HEK293T (cell line): ENCODE data around the gene GUK1.

ENCODE experiments used
- ARNT ChIP-seq: fragments of 450-650 bp; IDR thresholded peaks from 2 replicates; pipeline ENCODE4 v1.6.1; 2017; ENCODE audit warnings: mild to moderate bottlenecking
- BHLHE40 ChIP-seq: fragments of 450-650 bp; IDR thresholded peaks from 2 replicates; pipeline ENCODE4 v1.6.1; 2016; ENCODE audit warnings: mild to moderate bottlenecking, moderate library complexity, borderline replicate concordance
- ELF4 ChIP-seq: fragments of 450-650 bp; IDR thresholded peaks from 2 replicates; pipeline ENCODE4 v1.6.1; 2017; ENCODE audit warnings: antibody characterized with exemption
- FOXA1 ChIP-seq: fragments of 450-650 bp; IDR thresholded peaks from 2 replicates; pipeline ENCODE4 v1.6.1; 2016; ENCODE audit warnings: mild to moderate bottlenecking
- FOXM1 ChIP-seq: fragments of 450-650 bp; IDR thresholded peaks from 2 replicates; pipeline ENCODE4 v1.6.1; 2017; ENCODE audit warnings: mild to moderate bottlenecking, borderline replicate concordance
- HDGF ChIP-seq: fragments of 450-650 bp; IDR thresholded peaks from 2 replicates; pipeline ENCODE4 v1.6.1; 2017; ENCODE audit warnings: antibody characterized with exemption, borderline replicate concordance
- L3MBTL2 ChIP-seq: fragments of 450-650 bp; conservative IDR thresholded peaks from 2 replicates; pipeline ENCODE4 v1.6.1; 2016; ENCODE audit warnings: mild to moderate bottlenecking
- NFRKB ChIP-seq: fragments of 450-650 bp; IDR thresholded peaks from 2 replicates; pipeline ENCODE4 v1.6.1; 2016; ENCODE audit warnings: mild to moderate bottlenecking, moderate library complexity
- SP1 ChIP-seq: fragments of 450-650 bp; IDR thresholded peaks from 2 replicates; pipeline ENCODE4 v1.6.1; 2017
- SUZ12 ChIP-seq: fragments of 450-650 bp; IDR thresholded peaks from 2 replicates; pipeline ENCODE4 v1.6.1; 2016; ENCODE audit warnings: mild to moderate bottlenecking
- TARDBP ChIP-seq: fragments of 450-650 bp; IDR thresholded peaks from 2 replicates; pipeline ENCODE4 v1.6.1; 2016
- ZNF384 ChIP-seq: fragments of 450-650 bp; IDR thresholded peaks from 2 replicates; pipeline ENCODE4 v1.6.1; 2016
- TF ChIP-seq, protein P1 (sequence below): fragments of 450-650 bp; IDR thresholded peaks from 2 replicates; pipeline ENCODE4 v1.6.1; 2016

DNA sequence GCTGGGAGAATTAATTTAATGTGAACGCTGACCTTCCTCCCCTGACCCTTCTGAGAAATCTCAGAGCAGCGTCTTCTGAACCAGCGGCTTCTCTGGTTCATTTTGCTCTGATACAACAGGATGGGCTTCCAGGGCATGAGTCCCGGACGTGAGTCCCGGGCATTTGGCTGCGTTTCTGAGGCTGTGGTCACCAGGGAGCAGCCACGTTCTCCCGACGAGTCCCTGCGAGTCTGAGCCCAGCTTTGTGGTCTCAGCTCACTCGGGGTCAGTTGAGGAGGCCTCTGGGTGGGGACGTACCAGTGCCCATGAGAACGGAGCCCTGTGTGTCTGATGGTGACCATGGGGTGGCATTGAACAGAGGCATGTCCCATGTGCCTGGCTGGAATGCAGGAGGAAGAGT, 50.1 kb downstream of the GUK1 start:
- TF ChIP-seq FOXA1, result no peak
- no peak for TF ChIP-seq FOXM1
- TF ChIP-seq ZNF384, result no peak
- no peak for TF ChIP-seq SP1
- no peak for TF ChIP-seq ELF4
- no peak for TF ChIP-seq NFRKB
- TF ChIP-seq HDGF, result no peak
- no peak for TF ChIP-seq ARNT
- TF ChIP-seq L3MBTL2, result no peak
- no peak for TF ChIP-seq SUZ12
- TF ChIP-seq, protein P1, sequence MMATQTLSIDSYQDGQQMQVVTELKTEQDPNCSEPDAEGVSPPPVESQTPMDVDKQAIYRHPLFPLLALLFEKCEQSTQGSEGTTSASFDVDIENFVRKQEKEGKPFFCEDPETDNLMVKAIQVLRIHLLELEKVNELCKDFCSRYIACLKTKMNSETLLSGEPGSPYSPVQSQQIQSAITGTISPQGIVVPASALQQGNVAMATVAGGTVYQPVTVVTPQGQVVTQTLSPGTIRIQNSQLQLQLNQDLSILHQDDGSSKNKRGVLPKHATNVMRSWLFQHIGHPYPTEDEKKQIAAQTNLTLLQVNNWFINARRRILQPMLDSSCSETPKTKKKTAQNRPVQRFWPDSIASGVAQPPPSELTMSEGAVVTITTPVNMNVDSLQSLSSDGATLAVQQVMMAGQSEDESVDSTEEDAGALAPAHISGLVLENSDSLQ, result no peak
- TF ChIP-seq TARDBP, result no peak
- TF ChIP-seq BHLHE40, result no peak
